Measurements from ENCODE around the gene MRPS18A. TPM values are rescaled to one million over a fixed set of nuclear protein-coding genes. Genes with fewer than 3 reads are reported as not detected.

The MRPS18A gene
- total RNA-seq, 4 donors from 2014 or later: 30.7 to 47.4 (median 37.1) TPM

- no peaks in the 10 kb centered on the region for H3K36me3 ChIP-seq
- peak overlapping the region in 1 of 4 donors; percentile 60 for H3K27ac ChIP-seq (replicated peaks in 1 of 4)
- H3K4me3 ChIP-seq: no peak overlapping the region
- 76% methylated on average over 7 of the region's 9 CpGs for WGBS
- intact Hi-C loops (cut with DNase I): no loop called here
- DNase-seq (ENCODE audit: extremely low spot score): no peak
- H3K9me3 ChIP-seq: no peaks in the 10 kb centered on the region
- TF ChIP-seq POLR2AphosphoS5 (IDR thresholded peaks at IDR 0.05): peak in 1 of 2 donors; percentile 20
- no peak for TF ChIP-seq CTCF (IDR thresholded peaks at IDR 0.05)
- no peaks in the 10 kb centered on the region for H3K27me3 ChIP-seq
- peaks cover 19 to 30% (median 28%) of the 10 kb centered on the region in 4 donors for H3K4me1 ChIP-seq
Observed at GRCh38 chr6:43714311-43715055, 26.9 kb upstream of the MRPS18A start.

GRCh38 chr6:43713643-43714310, 26.2 kb upstream of the MRPS18A start:
- no peak overlapping the region for H3K4me3 ChIP-seq
- TF ChIP-seq EP300 (IDR thresholded peaks at IDR 0.05) (no peak), POLR2A (IDR thresholded peaks at IDR 0.05; ENCODE audit: low read depth) (no peak), CTCF (IDR thresholded peaks at IDR 0.05) (no peak), POLR2AphosphoS5 (IDR thresholded peaks at IDR 0.05) (no peak)
- intact Hi-C loops (cut with DNase I): no loop called here
- no peaks in the 10 kb centered on the region for H3K27me3 ChIP-seq
- 90% methylated on average over 13 of the region's 13 CpGs for WGBS
- no peak overlapping the region for H3K27ac ChIP-seq (replicated peaks in 1 of 4)
- H3K36me3 ChIP-seq: no peaks in the 10 kb centered on the region
- DNase-seq (ENCODE audit: extremely low spot score): no peak
- peaks cover 23 to 36% (median 28%) of the 10 kb centered on the region in 4 donors for H3K4me1 ChIP-seq
- H3K9me3 ChIP-seq: no peaks in the 10 kb centered on the region

GRCh38 chr6:43712579-43712978, 25.0 kb upstream of the MRPS18A start:
- 85% methylated on average over 6 of the region's 6 CpGs for WGBS
- DNase-seq (ENCODE audit: extremely low spot score): no peak
- Histone ChIP-seq H3K4me3 (no peak overlapping the region), H3K9me3 (no peaks in the 10 kb centered on the region), H3K27me3 (no peaks in the 10 kb centered on the region), H3K27ac (replicated peaks in 1 of 4) (no peak overlapping the region), H3K4me1 (peaks cover 19 to 35% (median 28%) of the 10 kb centered on the region in 4 donors), H3K36me3 (no peaks in the 10 kb centered on the region)
- intact Hi-C loops (cut with DNase I): no loop called here
- TF ChIP-seq POLR2A (IDR thresholded peaks at IDR 0.05; ENCODE audit: low read depth): no peak
- TF ChIP-seq CTCF (IDR thresholded peaks at IDR 0.05): no peak
- no peak for TF ChIP-seq EP300 (IDR thresholded peaks at IDR 0.05)
- no peak for TF ChIP-seq POLR2AphosphoS5 (IDR thresholded peaks at IDR 0.05)

- intact Hi-C loops (cut with DNase I): no loop called here
- H3K27me3 ChIP-seq: no peaks in the 10 kb centered on the region
- H3K4me3 ChIP-seq: no peak overlapping the region
- H3K9me3 ChIP-seq: no peaks in the 10 kb centered on the region
- no peak for DNase-seq (ENCODE audit: extremely low spot score)
- 76% methylated on average over 4 of the region's 4 CpGs for WGBS
- peak overlapping the region in 1 of 4 donors; percentile 64 for H3K27ac ChIP-seq (replicated peaks in 1 of 4)
- no peaks in the 10 kb centered on the region for H3K36me3 ChIP-seq
- TF ChIP-seq CTCF (IDR thresholded peaks at IDR 0.05) (no peak), EP300 (IDR thresholded peaks at IDR 0.05) (no peak), POLR2A (IDR thresholded peaks at IDR 0.05; ENCODE audit: low read depth) (no peak), POLR2AphosphoS5 (IDR thresholded peaks at IDR 0.05) (no peak)
- H3K4me1 ChIP-seq: peaks cover 16 to 45% (median 30%) of the 10 kb centered on the region in 4 donors
Observed at GRCh38 chr6:43710576-43710975, 23.0 kb upstream of the MRPS18A start.
